Adipose tissue (tissue), 3 donors: ENCODE measurements around the gene AOX1. TPM values are rescaled to one million over a fixed set of nuclear protein-coding genes. Genes with fewer than 3 reads are reported as not detected.
"Not testable (repeated sequence)": the region's sequence is repeated elsewhere in the genome, so short reads cannot be mapped to it uniquely, and the experiment has no call there.

Source experiments
- H3K27ac ChIP-seq: one replicate; pipeline ENCODE4 v1.5.1; 2013; ENCODE audit warnings: low read depth, low read length
- WGBS, 3 donors: extraction: QIAGEN DNeasy Blood & Tissue Kit; methylation state at CpG; one replicate each; pipeline ENCODE4 v1.1.7; 2013; 5-methylcytosine and 5-hydroxymethylcytosine counted together
- polyA plus RNA-seq, 3 donors: library from polyadenylated mRNA; stranded (reverse); fragments of 200-250 nt; gene quantifications; one replicate each; pipeline ENCODE4 v1.2.3, GENCODE V29; 2013
- donor health status: healthy with polysubstance abuse.
- donor health status: Bipolar disorder and iron deficiency.
- donor health status: healthy.

AOX1 gene
- polyA plus RNA-seq, 3 donors, result 85.6 to 181 (median 90.9) TPM

DNA sequence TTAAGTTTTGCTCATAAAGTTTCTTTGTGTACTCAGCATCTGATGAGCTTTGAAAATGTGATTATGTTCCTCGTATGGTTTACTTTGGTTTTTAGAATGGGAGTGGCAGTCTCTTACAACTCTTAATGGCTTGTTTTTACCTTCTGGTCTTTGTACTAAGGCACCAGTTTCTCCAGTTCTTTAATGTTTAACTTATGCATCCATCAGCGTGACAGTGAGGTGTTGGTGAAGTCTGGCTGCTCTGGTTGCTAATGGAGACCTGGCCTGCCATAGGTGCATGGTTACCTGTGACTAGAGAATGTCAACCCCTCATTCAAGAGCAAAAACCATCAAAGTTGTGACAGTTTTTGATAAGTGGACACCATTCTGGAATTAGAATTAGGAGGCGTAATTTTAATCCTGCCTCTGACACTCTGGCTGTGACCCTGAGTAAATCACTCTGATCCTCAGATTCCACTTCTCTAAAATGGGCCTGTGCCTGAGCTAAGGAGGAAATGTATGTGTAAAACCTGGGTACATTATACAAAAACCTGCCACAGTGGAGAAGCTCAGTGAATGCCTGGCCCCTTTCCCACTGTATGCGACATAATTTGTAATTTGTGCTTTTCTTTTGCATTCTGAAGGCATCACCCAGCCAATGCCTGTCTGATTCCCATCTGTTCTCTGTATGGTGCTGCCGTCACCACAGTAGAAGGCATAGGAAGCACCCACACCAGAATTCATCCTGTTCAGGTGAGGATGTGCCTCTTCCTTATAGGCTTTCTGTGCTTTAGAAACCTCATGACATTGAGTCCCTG is 11.2 kb downstream of the AOX1 start:
- 64 to 84% (median 72%) methylated on average over 5 of the region's 5 CpGs for WGBS, 3 donors
- no peak overlapping the region for H3K27ac ChIP-seq

DNA sequence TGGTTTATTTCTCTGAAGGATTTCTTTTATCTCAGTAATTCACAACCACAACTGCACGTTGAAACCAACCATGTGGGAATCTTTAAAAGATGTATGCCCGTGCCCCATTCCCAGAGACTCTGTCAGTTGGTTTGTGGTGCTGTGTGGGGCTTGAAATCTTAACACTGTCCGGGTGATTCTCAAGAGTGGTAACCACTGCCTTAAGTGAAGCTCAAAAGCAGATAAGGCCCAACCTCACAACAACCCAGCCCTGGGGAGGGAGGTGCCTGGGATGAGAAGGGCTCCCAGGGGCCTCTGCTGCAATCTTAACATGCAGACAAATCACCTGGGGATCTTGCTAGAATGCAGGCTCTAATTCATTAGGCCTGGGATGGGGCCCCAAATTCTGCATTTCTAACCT is 13.4 kb downstream of the AOX1 start:
- WGBS, 3 donors, result 81 to 86% (median 83%) methylated on average over 3 of the region's 3 CpGs
- H3K27ac ChIP-seq, result no peak overlapping the region

DNA sequence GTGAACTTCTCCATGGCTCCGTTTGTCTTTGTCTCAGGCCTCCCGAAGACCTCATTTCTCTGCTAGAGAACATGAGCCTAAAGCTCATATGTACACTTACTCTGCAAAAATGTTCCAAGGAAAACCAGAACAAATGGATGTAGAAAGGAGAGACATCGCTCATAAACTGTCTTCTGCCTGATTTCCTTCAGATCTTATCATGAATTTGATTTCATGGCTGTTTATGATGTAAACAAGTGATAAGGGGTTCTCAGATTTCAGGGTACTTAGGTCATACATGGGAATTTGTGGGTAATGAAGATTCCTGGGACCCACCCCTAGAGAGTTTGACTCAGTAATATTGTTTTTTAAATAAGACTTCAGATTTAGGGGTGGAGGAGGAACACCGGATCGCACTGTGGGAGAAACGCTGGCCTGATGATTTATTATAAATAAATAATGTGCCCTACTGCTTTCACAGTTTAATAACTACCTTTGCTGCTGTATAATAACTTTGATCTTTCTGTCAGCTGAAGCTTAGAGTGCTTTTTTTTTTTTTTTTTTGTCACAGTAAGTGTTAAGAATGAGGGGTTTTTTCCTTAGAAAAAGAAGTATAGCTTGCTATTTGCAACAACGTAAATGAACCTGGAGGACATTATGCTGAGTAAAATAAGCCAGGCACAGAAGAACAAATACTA is 14.9 kb downstream of the AOX1 start:
- H3K27ac ChIP-seq, result no peak overlapping the region
- WGBS, 3 donors, result 63 to 71% (median 67%) methylated on average over 7 of the region's 7 CpGs

DNA sequence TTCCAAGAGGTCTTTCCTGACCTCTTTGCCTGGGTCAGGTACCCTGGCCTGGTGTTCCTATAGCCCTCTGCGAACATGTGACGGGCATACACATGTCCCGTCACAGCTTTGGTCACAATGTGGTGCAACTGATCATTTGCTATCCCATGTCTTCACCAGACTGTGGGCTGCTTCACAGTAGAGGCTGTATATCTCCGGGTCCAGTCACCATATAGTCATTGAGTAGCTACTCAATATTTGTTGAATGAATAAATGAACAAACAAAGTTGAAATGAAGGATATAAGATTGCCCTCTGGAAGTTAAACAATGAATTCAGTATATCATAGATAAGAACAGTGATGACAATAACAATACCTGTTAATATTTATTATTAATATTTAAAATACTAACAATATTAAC is 16.8 kb downstream of the AOX1 start:
- WGBS, 3 donors, result 92 to 95% (median 93%) methylated on average over 4 of the region's 4 CpGs
- H3K27ac ChIP-seq, result no peak overlapping the region

DNA sequence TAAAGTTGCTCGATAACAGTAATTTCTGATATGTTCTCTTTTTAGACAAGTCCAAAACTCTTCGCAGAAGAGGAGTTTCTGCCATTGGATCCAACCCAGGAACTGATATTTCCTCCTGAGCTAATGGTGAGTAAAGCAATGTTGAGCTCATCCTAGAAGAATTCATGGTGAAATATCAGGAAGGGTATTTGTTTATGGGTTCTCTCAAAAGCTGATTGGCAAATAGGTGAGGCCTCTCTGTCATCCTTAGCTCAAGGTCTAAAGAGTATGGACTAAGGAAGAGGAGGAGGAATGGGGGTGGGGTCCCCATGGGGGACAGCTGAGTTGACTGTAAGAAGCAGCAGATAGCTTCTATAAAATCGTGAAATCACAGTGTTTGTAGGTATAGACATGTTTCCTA is 18.2 kb downstream of the AOX1 start:
- WGBS, 3 donors, result 63 to 85% (median 68%) methylated on average over 3 of the region's 3 CpGs
- no peak overlapping the region for H3K27ac ChIP-seq

DNA sequence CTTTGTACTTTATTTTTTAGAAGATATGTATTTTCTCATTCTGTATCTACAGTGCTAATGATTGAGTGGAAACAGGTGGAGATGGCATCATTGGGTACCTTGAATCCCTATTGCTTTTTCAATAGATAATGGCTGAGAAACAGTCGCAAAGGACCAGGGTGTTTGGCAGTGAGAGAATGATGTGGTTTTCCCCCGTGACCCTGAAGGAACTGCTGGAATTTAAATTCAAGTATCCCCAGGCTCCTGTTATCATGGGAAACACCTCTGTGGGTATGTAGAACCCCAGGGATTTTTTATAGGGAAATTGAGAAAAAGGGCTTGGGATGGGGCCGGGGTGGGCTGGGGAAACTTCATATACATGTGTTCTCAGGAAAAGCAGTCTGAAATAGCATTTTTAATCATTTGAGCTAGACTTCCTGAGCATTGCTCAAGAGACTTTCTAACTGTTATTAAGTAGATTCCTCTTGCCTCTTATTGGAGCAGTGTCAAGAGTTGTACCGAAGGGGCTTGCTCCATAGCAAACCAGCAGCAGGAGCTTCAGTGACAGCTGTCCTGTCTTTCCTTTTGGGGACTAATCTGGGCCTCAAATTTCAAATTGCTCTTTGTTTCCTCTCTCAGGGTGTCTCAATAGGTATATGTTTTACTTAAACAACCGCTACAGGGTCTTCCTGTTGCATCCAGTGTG is 18.9 kb downstream of the AOX1 start:
- no peak overlapping the region for H3K27ac ChIP-seq
- WGBS, 3 donors, result 41 to 75% (median 59%) methylated on average over 5 of the region's 5 CpGs

DNA sequence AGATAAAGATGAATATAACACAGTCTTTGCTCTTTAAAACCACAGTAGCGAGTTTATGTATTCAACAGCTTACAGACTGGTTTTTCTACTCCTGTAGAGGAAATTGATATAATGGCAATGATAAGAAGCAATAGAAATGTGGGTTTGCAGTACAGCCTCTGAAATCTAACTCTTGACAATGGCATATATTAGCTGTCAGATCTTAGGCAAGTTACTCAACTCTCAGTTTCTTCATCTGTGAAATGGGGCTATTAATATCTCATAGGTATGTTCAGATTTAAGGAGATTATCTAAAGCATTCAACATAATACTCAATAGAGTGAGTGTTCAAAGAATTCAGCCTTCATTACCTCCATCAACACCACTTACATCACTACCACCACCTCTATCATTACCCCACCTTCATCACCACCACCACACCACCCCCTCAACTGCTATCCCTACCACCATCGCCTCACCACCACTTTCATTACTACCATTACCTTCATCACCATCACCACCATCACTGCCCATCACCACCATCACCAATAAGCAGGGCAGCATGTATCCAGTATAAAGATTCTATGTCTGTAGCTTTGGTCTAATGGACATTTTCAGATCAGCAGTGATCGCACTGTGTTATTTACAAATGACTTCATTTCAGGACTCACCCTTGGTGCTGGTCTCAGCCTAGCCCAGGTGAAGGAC is 22.7 kb downstream of the AOX1 start:
- no peak overlapping the region for H3K27ac ChIP-seq
- WGBS, 3 donors, result 57 to 75% (median 62%) methylated on average over 3 of the region's 3 CpGs

DNA sequence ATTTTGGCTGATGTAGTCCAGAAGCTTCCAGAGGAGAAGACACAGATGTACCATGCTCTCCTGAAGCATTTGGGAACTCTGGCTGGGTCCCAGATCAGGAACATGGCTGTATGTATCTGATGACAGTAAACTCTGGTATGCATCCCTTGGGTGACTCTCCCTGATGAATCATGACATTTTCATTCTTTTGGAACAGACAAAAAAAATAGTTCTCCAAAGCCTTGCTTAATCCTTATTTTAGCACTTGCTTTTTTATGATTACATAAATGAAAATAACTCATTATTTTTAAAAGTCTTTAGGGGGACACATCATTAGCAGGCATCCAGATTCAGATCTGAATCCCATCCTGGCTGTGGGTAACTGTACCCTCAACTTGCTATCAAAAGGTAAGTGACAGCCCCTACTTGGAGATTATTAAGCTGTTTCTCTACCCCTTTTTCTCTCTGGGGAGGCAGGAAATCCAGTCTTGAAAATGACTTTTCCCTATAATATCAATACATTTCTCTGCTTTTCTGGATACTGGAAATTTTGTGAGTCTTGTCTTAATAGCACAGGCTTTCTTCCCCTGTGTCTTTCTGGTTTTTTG is 23.3 kb downstream of the AOX1 start:
- no peak overlapping the region for H3K27ac ChIP-seq

DNA sequence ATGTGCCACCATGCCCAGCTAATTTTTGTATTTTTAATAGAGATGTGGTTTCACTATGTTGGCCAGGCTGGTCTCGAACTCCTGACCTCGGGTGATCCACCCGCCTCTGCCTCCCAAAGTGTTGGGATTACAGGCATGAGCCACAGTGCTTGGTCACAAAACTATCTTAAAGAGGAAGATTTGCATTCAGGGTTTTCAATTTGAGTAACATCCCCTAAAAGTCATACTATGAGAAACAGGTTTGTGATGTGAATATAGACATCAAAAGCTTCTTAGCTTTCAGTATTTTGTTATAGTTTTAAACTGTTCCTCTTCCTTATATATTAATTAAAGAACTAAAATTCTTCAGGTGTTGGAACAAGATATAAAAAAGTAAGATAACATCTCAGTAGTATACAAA is 24.4 kb downstream of the AOX1 start:
- 86 to 99% (median 96%) methylated on average over 3 of the region's 3 CpGs for WGBS, 3 donors
- H3K27ac ChIP-seq, result not testable (repeated sequence)

DNA sequence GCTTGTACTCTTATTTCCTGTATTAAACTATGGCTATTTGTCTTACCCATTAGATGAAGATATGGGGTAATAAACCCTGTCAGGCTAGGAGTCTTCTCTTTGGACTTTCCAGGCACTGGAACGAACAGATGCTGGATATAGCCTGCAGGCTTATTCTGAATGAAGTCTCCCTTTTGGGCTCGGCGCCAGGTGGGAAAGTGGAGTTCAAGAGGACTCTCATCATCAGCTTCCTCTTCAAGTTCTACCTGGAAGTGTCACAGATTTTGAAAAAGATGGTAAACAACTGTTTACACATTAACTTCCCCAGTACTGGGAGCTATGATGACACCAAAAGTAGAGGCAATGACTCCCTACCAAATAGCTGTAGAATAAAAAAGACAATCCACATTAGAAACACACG is 27.9 kb downstream of the AOX1 start:
- 87 to 88% (median 88%) methylated on average over 4 of the region's 4 CpGs for WGBS, 3 donors

DNA sequence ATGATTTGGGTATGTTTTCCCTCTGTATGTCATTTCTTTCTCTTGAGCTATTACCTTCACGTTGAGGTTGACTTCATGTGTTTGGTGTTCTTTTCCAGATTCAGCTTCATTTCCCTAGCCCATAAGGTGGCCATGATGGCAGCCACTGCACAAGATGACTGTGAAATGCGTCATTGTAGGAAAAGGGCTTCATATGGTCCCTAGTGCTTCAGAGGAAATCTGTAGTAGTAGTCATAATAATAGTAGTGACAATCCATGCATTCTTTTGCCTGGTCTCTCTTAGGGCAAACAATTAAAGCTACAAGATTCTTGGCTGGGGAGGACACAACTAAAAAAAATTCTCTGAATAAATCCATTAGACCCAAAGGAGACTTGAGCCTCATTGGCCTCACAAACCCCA is 28.4 kb downstream of the AOX1 start:
- 89 to 94% (median 92%) methylated on average over 2 of the region's 2 CpGs for WGBS, 3 donors
- no peak overlapping the region for H3K27ac ChIP-seq

More for the DNA sequence above, 27.9 kb downstream of the AOX1 start:
- no peak overlapping the region for H3K27ac ChIP-seq

DNA sequence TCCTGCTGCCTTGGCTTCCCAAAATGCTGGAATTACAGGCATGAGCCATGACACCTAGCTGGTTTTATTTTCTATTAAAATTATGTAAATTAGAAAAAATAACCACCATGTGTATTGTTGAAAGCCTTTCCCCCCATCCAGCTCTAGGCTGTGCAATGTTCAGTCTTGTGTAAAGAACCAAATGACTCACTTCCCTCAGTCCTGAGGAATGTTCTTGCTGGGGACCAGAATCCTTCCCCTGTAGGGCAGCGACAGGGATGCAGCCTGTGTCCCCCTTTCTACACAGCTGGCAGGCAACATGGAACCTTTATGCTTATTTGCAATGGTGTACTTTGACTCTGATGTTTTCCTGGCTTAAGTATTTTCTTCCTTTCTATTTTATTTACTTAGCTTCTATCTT is 29.4 kb downstream of the AOX1 start:
- 61 to 85% (median 64%) methylated on average over 1 of the region's 1 CpG for WGBS, 3 donors
- no peak overlapping the region for H3K27ac ChIP-seq

DNA sequence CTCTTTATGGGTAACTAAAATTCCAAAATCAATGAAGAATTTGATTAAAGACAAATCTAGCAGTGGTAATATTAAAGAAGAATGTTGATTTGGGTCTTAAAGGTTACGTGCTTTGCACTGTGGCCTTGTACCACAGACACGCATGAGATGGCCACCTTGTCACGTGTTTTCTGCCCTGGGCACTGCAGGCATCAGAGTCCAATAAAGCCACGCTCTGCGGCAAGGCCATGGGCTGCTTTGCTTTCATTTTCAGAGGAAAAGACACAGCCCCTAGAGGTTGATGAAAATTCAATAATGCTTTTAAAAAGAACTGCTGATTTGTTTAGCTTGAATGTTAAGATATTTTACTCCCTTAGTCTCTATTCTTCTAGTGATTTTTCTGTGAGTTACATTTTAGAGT is 30.4 kb downstream of the AOX1 start:
- WGBS, 3 donors, result 47 to 77% (median 72%) methylated on average over 5 of the region's 5 CpGs
- H3K27ac ChIP-seq, result no peak overlapping the region

DNA sequence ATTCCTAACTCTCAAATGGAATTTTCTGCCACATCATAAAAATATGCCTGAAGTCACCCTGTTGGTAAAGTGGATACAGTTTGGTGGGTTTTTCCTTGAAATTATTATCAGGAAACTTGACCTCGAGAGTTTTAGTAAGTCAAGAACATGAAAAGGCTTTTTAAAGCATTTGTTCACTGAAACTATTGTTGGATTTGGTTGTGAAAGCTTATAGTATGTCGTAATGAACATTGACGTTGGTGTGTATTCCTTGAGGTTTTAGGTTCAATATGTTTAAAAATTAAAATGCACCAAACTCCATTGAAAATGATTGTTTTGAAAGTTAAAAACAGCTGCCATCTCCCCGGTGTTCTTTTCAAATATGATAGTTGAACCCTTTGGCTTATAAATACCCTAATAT is 30.8 kb downstream of the AOX1 start:
- WGBS, 3 donors, result 54 to 77% (median 56%) methylated on average over 4 of the region's 4 CpGs
- H3K27ac ChIP-seq, result no peak overlapping the region

DNA sequence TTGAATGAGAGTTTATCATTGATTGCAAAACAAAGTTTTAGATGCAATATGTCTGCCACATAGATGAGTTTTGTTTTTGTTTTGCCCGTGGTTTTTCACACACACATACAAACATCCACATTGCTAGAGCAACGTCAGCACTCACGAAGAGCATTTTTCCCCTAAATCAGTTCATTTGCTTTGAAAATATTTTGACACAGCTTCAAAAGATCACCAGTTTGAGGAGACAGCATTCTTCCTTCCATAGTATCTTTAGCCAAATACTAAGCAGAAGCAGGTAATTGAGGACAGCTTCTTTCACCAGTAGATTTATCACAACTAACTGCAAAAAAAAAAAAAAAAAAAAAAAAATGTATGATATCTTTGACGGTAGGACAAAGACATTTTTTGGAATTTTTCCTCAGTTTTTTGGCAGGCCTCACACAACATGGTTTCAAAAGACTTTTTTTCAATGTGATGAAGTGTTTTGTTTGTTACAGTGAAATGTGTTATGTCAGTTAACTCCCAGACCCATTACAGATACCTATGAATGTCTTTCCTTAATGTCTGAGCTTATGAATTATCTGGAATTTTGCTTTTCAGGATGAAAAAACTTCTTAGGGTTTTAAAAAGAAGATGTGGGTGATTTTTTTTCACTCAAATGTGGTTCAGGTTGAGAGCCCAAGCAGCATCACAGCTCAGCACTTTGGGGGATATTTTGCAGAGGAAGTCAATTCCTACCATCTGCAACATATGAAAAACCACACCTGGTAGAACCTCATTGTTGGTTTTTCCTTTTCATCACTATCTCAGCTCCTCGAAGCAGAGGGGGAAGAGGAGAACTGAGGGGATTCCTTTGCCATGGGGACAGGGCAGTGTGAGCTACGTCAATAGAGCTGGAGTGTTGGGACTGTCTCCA is 31.6 kb downstream of the AOX1 start:
- 45 to 55% (median 48%) methylated on average over 6 of the region's 6 CpGs for WGBS, 3 donors
- H3K27ac ChIP-seq, result no peak overlapping the region

DNA sequence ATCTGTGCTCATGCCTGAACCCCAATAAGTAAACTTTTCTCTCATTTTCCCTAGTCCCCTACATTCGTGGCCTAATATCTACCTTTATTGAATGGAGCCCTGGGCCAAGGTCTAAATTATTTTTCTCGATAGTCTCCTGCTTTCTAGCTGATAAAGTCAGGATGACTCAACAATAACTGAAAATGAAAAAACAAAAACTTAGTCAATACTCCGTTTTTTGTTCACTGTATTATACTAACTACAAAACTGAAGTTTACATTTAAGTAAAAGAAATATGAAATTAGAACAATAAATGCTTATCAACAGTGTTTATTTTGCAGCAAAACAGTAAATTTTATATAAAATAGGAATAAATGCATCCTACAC is 32.2 kb downstream of the AOX1 start:
- H3K27ac ChIP-seq, result no peak overlapping the region
- 28 to 50% (median 39%) methylated on average over 3 of the region's 3 CpGs for WGBS, 3 donors

DNA sequence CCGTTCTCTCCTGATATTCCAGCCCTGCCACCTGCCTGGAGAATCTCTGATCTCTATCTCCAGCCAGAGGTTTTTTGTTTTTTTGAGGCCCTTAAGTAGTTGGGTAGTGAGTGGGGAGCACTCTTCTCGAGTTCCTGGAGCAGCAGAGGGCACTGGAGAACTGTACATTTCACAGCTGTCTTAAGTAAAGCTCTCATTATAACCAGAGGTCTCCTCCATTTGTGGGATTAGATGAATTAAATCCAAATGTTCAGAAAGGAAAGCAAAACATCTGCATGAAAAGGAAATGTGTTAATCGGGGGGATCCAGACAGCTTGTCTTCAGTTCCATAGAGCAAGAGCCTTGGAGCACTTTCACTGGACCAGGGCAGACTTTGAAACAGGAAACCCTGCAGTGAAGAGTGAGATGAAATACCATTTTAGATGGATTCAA is 32.8 kb downstream of the AOX1 start:
- 26 to 32% (median 27%) methylated on average over 3 of the region's 3 CpGs for WGBS, 3 donors
- H3K27ac ChIP-seq, result no peak overlapping the region

DNA sequence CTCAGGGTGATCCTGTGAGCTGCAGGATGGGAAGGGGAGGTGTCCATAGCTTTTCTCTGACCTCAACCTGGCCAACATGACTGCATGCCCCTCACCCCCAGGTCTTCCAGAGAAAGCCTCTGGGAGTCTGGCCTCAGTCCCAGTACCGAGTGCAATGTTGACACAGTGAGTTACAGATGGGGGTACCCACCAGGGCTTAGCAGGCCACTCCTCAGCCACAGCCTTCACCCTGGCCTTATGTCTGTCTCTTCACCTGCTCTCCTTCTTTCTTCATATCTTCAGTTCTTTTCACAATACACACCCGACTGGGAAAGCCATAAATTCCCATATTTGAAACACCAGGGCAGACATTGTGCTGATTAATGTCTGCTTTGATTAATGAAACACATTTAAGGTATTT is 33.5 kb downstream of the AOX1 start:
- WGBS, 3 donors, result 21 to 36% (median 27%) methylated on average over 2 of the region's 2 CpGs
- no peak overlapping the region for H3K27ac ChIP-seq
